ENCODE data around the gene CRELD1.
A peak's percentile ranks its signal among the peaks of the same experiment; 100 is the strongest.

The CRELD1 gene

DNA sequence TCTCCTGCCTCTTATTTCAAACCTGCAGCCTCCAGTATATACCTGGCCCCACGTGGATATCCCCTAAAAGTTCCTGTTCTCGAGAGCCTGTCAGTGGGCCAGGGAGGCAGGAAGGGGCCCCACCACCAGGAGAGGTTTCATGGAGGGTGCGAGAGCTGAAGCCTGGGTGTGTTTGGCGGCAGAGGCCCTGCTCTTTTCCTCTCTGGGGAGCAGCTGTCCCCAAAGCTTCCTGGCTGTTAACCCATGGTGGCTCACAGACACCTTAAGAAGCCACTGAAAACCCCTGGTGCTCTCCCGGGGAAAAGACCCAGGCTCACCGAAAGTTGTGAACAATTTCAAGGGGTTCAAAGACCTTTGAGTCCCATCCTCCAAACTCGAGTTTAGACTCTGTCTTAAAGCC lies 17.5 kb downstream of the CRELD1 start:
- H3K4me2 ChIP-seq (ENCODE audit: low read length): peak overlapping the region; percentile 89
- no peak overlapping the region for H3K9ac ChIP-seq (ENCODE audit: low read depth, low read length)
- peaks cover 24% of the 10 kb centered on the region for H3K4me1 ChIP-seq (ENCODE audit: control insufficient read depth, insufficient read depth, low read length)
- H3K36me3 ChIP-seq (ENCODE audit: insufficient read depth, low read length): no peaks in the 10 kb centered on the region
- H3K4me3 ChIP-seq (ENCODE audit: low read length): no peak overlapping the region
- H3K9me3 ChIP-seq (replicated peaks; ENCODE audit: low read length): no peaks in the 10 kb centered on the region
- no peaks in the 10 kb centered on the region for H3K27me3 ChIP-seq (ENCODE audit: control insufficient read depth, insufficient read depth, low read length)

DNA sequence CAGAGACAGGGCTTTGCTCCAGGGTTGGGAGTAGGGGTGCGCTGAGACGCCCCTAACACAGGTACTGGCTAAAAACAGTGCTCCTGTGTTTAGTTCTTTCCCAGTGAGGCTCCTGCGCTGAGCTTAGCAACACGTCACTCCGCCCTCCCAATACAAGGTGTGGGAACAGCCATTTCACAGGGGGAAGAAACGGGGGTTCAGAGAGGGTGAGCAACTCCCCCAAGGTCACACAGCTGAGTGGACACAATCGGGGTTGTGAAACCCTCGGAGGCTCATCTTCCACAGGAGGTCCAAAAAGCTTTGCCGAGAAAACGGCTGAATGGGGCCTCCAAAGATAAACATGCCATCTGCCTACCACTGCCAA lies 17.9 kb downstream of the CRELD1 start:
- Histone ChIP-seq H3K9me3 (replicated peaks; ENCODE audit: low read length) (no peaks in the 10 kb centered on the region), H3K9ac (ENCODE audit: low read depth, low read length) (peak overlapping the region; percentile 50), H3K4me1 (ENCODE audit: control insufficient read depth, insufficient read depth, low read length) (peaks cover 23% of the 10 kb centered on the region), H3K36me3 (ENCODE audit: insufficient read depth, low read length) (no peaks in the 10 kb centered on the region), H3K4me3 (ENCODE audit: low read length) (peak overlapping the region; percentile 75), H3K27me3 (ENCODE audit: control insufficient read depth, insufficient read depth, low read length) (no peaks in the 10 kb centered on the region), H3K4me2 (ENCODE audit: low read length) (peak overlapping the region; percentile 89)

DNA sequence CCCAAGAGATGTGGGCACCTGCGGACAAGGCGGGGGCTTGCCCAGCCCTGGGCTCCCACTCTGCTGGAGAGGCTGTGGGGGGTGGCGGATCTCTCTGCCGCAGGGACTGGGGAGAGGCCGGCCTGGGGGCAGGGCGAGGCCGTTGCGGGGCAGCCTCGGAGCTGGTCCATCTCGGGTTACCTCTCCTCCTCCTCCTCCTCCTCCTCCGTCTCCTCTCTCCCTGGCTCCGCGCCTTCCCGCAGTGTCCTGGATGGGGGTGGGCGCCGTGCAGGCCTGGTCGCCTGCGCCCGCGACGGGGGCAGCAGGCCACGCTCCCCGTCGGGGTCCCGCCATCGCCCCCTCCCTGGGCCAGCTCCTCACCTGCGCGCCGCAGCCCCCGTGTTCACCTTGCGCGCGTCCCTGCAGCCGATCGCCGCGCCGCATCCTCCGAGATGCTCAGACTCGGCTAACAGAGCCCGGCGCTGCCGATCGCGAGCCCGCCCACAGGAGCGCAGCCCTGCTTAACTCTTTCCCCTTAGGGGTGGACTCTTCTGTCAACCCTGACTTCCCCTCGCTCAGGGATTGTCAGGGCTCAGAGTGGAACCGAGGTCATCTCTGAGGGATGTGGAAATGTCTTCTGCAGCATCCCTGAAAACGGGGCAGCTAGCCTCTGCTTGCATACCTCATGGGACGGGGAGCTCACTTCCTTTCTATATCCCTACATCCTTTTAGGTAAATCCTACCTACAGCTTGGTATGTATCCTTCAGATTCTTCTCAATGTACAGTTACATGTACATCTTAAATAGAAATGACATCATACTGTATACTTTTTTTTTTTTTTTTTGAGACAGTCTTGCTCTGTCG lies 18.6 kb downstream of the CRELD1 start, which contains the start of gene PRRT3:
Gene PRRT3 (minus strand): TSS at position 447 of the 844 bp plus-strand sequence. CDS start 2,293 bp downstream, outside the sequence.
- Histone ChIP-seq H3K9ac (ENCODE audit: low read depth, low read length) (peak within 1 kb of the TSS; percentile 50), H3K4me2 (ENCODE audit: low read length) (peak within 1 kb of the TSS; percentile 89), H3K4me3 (ENCODE audit: low read length) (peak within 1 kb of the TSS; percentile 75), H3K36me3 (ENCODE audit: insufficient read depth, low read length) (no peaks in the 10 kb centered on the region), H3K9me3 (replicated peaks; ENCODE audit: low read length) (no peaks in the 10 kb centered on the region), H3K4me1 (ENCODE audit: control insufficient read depth, insufficient read depth, low read length) (peaks cover 22% of the 10 kb centered on the region), H3K27me3 (ENCODE audit: control insufficient read depth, insufficient read depth, low read length) (no peaks in the 10 kb centered on the region)

DNA sequence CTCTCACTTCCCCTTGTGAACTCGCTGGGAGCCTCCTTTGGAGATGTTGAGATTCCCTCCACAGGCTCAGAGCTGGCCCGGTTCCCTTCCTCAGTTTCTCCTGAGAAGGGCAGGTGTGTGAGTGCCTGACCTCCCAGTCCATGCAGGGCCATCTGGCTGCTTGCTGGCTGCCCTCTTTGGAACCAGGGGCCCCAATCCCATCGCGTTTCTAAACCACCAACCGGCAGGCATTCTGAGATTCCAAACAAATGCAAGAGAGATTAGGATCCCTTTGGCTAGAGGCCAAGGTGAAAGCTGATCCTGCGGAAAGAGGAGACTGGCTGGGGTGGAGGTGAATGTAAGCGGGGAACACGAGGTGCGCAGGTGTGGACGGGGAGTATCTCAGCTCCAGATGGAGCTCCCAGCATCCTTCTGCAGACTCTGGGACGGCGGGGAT lies 21.5 kb downstream of the CRELD1 start:
- no peak overlapping the region for H3K4me3 ChIP-seq (ENCODE audit: low read length)
- no peaks in the 10 kb centered on the region for H3K27me3 ChIP-seq (ENCODE audit: control insufficient read depth, insufficient read depth, low read length)
- peaks cover 16% of the 10 kb centered on the region for H3K4me1 ChIP-seq (ENCODE audit: control insufficient read depth, insufficient read depth, low read length)
- H3K36me3 ChIP-seq (ENCODE audit: insufficient read depth, low read length): no peaks in the 10 kb centered on the region
- no peak overlapping the region for H3K9ac ChIP-seq (ENCODE audit: low read depth, low read length)
- no peaks in the 10 kb centered on the region for H3K9me3 ChIP-seq (replicated peaks; ENCODE audit: low read length)
- H3K4me2 ChIP-seq (ENCODE audit: low read length): no peak overlapping the region

DNA sequence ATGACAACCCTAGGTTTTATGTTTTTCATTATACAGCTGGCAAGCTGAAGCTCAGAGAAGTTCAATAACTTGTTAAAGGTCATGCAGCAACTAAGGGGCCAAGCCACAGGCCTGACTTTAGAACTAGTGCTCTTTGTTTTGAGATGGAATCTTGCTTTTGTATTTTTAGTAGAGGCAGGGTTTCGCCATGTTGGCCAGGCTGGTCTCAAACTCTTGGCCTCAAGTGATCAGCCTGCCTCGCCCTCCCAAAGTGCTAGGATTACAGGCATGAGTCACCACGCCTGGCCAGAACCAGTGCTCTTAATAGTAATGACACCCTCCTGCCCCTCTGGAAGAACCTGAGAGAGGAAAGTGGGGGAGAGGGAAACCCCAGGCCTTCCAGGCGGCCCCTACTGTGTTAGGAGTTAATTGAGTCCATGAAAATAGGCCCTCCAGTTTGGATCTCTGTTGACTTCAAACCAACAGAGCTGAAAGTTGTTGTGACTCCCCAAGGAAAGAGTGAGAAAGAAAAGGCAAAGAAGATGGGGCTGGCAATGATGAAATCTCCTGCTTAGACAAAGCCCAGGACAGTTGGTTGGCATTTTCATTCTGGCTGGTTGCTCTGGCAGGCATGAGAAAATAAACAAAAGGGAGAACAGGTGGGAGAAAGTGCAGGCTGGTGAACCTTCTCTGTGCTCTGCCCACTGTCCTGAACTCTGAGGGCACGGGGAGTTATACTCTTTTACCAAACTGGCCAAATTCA lies 22.1 kb downstream of the CRELD1 start:
- Histone ChIP-seq H3K9ac (ENCODE audit: low read depth, low read length) (no peak overlapping the region), H3K4me3 (ENCODE audit: low read length) (no peak overlapping the region), H3K4me1 (ENCODE audit: control insufficient read depth, insufficient read depth, low read length) (peaks cover 16% of the 10 kb centered on the region)

DNA sequence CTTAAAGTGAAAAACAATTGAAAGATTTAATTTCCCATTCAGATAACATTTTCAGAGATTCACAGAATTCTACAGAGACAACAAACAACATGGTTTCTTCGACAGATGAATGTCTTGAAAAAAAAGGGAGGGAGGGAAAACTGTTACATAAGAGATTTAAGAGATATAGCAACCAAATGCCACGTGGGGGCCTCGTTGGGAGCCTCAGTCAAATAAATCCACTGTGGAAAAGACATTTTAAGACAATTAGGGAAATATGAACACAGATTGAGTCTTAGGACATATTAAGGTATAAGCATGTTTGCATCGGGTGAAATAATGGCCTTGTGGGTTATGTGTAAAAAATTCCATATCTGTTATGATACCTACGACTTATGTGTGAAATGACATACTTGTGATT lies 23.6 kb downstream of the CRELD1 start:
- H3K4me1 ChIP-seq (ENCODE audit: control insufficient read depth, insufficient read depth, low read length): peaks cover 8% of the 10 kb centered on the region
- no peaks in the 10 kb centered on the region for H3K36me3 ChIP-seq (ENCODE audit: insufficient read depth, low read length)
- no peaks in the 10 kb centered on the region for H3K27me3 ChIP-seq (ENCODE audit: control insufficient read depth, insufficient read depth, low read length)
- no peaks in the 10 kb centered on the region for H3K9me3 ChIP-seq (replicated peaks; ENCODE audit: low read length)
- no peak overlapping the region for H3K4me3 ChIP-seq (ENCODE audit: low read length)
- H3K4me2 ChIP-seq (ENCODE audit: low read length): no peak overlapping the region
- H3K9ac ChIP-seq (ENCODE audit: low read depth, low read length): no peak overlapping the region

More for the DNA sequence above, 22.1 kb downstream of the CRELD1 start:
- Histone ChIP-seq H3K27me3 (ENCODE audit: control insufficient read depth, insufficient read depth, low read length) (no peaks in the 10 kb centered on the region), H3K36me3 (ENCODE audit: insufficient read depth, low read length) (no peaks in the 10 kb centered on the region), H3K9me3 (replicated peaks; ENCODE audit: low read length) (no peaks in the 10 kb centered on the region), H3K4me2 (ENCODE audit: low read length) (no peak overlapping the region)

DNA sequence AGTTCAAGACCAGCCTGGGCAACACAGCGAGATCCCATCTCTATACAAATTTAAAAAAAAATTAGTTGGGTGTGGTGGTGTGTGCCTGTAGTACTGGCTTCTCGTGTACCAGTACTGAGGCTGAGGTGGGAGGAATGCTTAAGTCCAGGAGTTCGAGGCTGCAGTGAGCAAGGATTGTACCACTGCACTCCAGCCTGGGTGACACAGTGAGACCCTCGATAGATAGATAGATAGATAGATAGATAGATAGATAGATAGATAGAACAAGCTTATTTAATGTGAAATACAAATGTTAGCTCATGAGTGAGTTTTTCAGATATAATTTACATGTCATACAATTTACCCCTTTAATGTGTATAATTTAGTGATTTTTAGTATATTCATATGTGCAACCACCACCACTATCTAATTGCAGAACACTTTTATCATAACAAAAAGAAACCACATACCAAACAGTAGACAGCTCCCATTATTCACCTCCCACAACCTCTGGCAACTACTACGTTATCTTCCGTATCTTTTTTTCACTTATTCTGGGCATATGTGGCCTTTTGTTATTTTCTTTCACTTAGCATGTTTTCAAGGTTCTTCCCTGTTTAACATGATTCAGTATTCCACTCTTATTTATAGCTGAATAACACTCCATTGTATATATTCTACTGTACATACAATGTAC lies 31.7 kb downstream of the CRELD1 start:
- H3K4me3 ChIP-seq (ENCODE audit: low read length): no peak overlapping the region
- peaks cover 30% of the 10 kb centered on the region for H3K36me3 ChIP-seq (ENCODE audit: insufficient read depth, low read length)
- H3K9me3 ChIP-seq (replicated peaks; ENCODE audit: low read length): no peaks in the 10 kb centered on the region
- no peak overlapping the region for H3K9ac ChIP-seq (ENCODE audit: low read depth, low read length)
- peaks cover 10% of the 10 kb centered on the region for H3K4me1 ChIP-seq (ENCODE audit: control insufficient read depth, insufficient read depth, low read length)
- no peak overlapping the region for H3K4me2 ChIP-seq (ENCODE audit: low read length)
- no peaks in the 10 kb centered on the region for H3K27me3 ChIP-seq (ENCODE audit: control insufficient read depth, insufficient read depth, low read length)

DNA sequence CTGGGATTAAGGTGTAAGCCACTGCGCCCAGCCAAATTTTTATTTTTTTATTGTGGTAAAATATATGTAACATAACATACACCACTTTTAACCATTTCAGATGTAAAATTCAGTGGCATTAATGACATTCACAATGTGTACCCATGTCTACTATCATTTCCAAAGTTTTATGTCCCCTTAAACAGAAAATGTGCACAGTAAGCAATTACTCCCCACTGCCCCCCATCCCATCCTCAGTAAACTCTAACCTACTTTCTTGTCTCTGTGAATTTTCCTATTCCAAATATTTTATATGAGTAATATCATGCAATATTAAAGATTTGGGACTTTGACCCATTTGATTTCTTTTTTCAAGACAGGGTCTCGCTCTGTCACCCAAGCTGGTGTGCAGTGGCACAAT lies 33.2 kb downstream of the CRELD1 start:
- no peak overlapping the region for H3K4me2 ChIP-seq (ENCODE audit: low read length)
- H3K4me1 ChIP-seq (ENCODE audit: control insufficient read depth, insufficient read depth, low read length): peaks cover 20% of the 10 kb centered on the region
- no peaks in the 10 kb centered on the region for H3K27me3 ChIP-seq (ENCODE audit: control insufficient read depth, insufficient read depth, low read length)
- no peaks in the 10 kb centered on the region for H3K9me3 ChIP-seq (replicated peaks; ENCODE audit: low read length)
- no peak overlapping the region for H3K4me3 ChIP-seq (ENCODE audit: low read length)
- H3K36me3 ChIP-seq (ENCODE audit: insufficient read depth, low read length): peaks cover 38% of the 10 kb centered on the region
- H3K9ac ChIP-seq (ENCODE audit: low read depth, low read length): no peak overlapping the region

DNA sequence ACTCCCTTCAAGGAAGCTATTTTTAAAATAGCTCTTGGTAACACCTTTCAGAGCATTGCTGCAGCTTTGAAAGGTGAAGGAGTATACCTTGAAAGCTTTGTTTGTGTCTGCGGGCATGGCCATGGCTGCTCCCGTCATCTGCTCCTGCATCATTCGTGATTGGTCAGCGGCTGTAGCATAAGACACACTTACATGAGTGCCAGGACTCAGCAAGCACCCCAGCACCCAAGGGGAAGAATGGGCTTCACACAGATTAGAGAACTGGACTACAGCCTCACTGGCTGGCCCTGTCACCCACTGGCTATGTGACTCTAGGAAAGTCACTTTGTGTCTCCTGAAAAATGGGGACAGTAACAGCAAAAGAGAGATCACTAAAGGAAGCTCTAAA lies 36.0 kb downstream of the CRELD1 start:
- H3K9ac ChIP-seq (ENCODE audit: low read depth, low read length): peak overlapping the region; percentile 46
- peak overlapping the region; percentile 6 for H3K4me2 ChIP-seq (ENCODE audit: low read length)
- H3K36me3 ChIP-seq (ENCODE audit: insufficient read depth, low read length): peaks cover 52% of the 10 kb centered on the region
- no peaks in the 10 kb centered on the region for H3K9me3 ChIP-seq (replicated peaks; ENCODE audit: low read length)
- H3K4me1 ChIP-seq (ENCODE audit: control insufficient read depth, insufficient read depth, low read length): peaks cover 20% of the 10 kb centered on the region
- no peaks in the 10 kb centered on the region for H3K27me3 ChIP-seq (ENCODE audit: control insufficient read depth, insufficient read depth, low read length)
- H3K4me3 ChIP-seq (ENCODE audit: low read length): no peak overlapping the region

DNA sequence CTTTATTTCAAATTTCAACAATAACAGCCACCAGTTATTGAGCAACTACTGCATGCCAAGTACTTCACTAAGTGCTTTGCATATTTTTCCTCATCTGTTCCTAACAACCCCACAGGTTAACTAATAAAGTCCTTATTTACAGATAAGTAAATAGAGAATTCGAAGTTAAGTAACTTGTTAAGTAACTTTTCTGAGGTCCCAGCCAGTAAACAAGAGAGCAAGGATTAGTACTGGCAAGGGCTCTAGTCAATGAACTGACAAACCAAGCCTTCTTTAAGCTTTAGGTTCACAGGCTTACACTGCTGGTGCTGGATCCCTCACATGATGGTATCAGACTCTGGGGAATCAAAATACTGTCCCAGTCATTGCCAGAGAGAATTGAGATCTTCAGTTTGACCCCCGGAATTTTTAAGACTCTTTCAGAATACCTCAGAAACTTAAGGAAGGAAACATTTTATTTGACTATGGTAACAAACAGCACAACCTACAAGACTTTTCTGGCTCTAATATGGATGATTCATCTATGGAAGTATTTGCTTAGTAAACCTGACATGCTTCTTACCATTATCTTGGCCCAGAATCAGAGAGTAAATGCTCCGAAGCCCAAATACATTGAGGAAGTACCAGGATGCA lies 36.5 kb downstream of the CRELD1 start:
- Histone ChIP-seq H3K4me3 (ENCODE audit: low read length) (no peak overlapping the region), H3K27me3 (ENCODE audit: control insufficient read depth, insufficient read depth, low read length) (no peaks in the 10 kb centered on the region), H3K4me2 (ENCODE audit: low read length) (peak overlapping the region; percentile 56), H3K9me3 (replicated peaks; ENCODE audit: low read length) (no peaks in the 10 kb centered on the region), H3K9ac (ENCODE audit: low read depth, low read length) (peak overlapping the region; percentile 46), H3K36me3 (ENCODE audit: insufficient read depth, low read length) (peaks cover 55% of the 10 kb centered on the region), H3K4me1 (ENCODE audit: control insufficient read depth, insufficient read depth, low read length) (peaks cover 20% of the 10 kb centered on the region)

Data from skeletal muscle satellite cell (primary cell).